ENCODE measurements around the gene CAMK4. TPM values are rescaled to one million over a fixed set of nuclear protein-coding genes. Genes with fewer than 3 reads are reported as not detected.

The CAMK4 gene
- total RNA-seq, 1 experiment from 2014 or later: not detected

GRCh38 chr5:111511831-111512374 lies 287.7 kb downstream of the CAMK4 start:
- no peaks in the 10 kb centered on the region for H3K4me1 ChIP-seq (replicated peaks; ENCODE audit: insufficient read depth)
- no peaks in the 10 kb centered on the region for H3K79me2 ChIP-seq (ENCODE audit: low read depth)
- intact Hi-C loops (cut with micrococcal nuclease; ENCODE audit: unreplicated experiment): no loop called here
- H3K27me3 ChIP-seq (ENCODE audit: insufficient read depth, low read depth): peaks cover 5% of the 10 kb centered on the region; the same call in 1 of the 2 replicates
- H3K36me3 ChIP-seq (ENCODE audit: low read depth): no peaks in the 10 kb centered on the region
- H2AFZ ChIP-seq: no peak overlapping the region
- no peaks in the 10 kb centered on the region for H4K20me1 ChIP-seq (ENCODE audit: insufficient read depth)
- POLR2A ChIA-PET (ENCODE audit: unreplicated experiment): no interaction called here
- no peak for DNase-seq
- CTCF ChIA-PET: no interaction called here
- H3F3A ChIP-seq (ENCODE audit: insufficient read depth, low read depth): no peaks in the 10 kb centered on the region
- no peaks in the 10 kb centered on the region for H3K9me3 ChIP-seq (ENCODE audit: insufficient read depth, low read depth)
- H3K27ac ChIP-seq: no peak overlapping the region
- TF ChIP-seq EZH2 (IDR thresholded peaks at IDR 0.05; ENCODE audit: low read depth): no peak
- TF ChIP-seq CTCF (conservative IDR thresholded peaks at IDR 0.05): no peak
- no TSS peak for BruUV-seq (replicated peaks)
- H3K9me2 ChIP-seq (ENCODE audit: insufficient read depth): no peaks in the 10 kb centered on the region
- H3K4me3 ChIP-seq: no peak overlapping the region
- no peak overlapping the region for H3K4me2 ChIP-seq

- Histone ChIP-seq H4K20me1 (ENCODE audit: insufficient read depth) (no peaks in the 10 kb centered on the region), H3K4me3 (no peak within 1 kb of the TSS), H3K27ac (no peak within 1 kb of the TSS), H3K27me3 (ENCODE audit: insufficient read depth, low read depth) (peaks cover 5% of the 10 kb centered on the region; the same call in 1 of the 2 replicates), H2AFZ (no peak within 1 kb of the TSS), H3K9me2 (ENCODE audit: insufficient read depth) (no peaks in the 10 kb centered on the region), H3K79me2 (ENCODE audit: low read depth) (no peaks in the 10 kb centered on the region), H3F3A (ENCODE audit: insufficient read depth, low read depth) (no peaks in the 10 kb centered on the region), H3K9me3 (ENCODE audit: insufficient read depth, low read depth) (no peaks in the 10 kb centered on the region), H3K36me3 (ENCODE audit: low read depth) (no peaks in the 10 kb centered on the region), H3K4me1 (replicated peaks; ENCODE audit: insufficient read depth) (no peaks in the 10 kb centered on the region), H3K4me2 (no peak within 1 kb of the TSS)
- no peak for TF ChIP-seq EZH2 (IDR thresholded peaks at IDR 0.05; ENCODE audit: low read depth)
- no peak for TF ChIP-seq CTCF (conservative IDR thresholded peaks at IDR 0.05)
- no TSS peak for BruUV-seq (replicated peaks)
- ChIA-PET CTCF (no interaction called here), POLR2A (ENCODE audit: unreplicated experiment) (no interaction called here)
- intact Hi-C loops (cut with micrococcal nuclease; ENCODE audit: unreplicated experiment): no loop called here
- peak in 1 of 2 experiments; percentile 80 for DNase-seq
Measured at GRCh38 chr5:111512375-111513130, 288.4 kb downstream of the CAMK4 start, which contains the start of gene STARD4. Gene STARD4, minus strand, starts transcription at chr5:111512535. Its CDS starts 5,102 bp downstream, at chr5:111507433.

GRCh38 chr5:111513131-111513520 lies 288.9 kb downstream of the CAMK4 start:
- H3K4me3 ChIP-seq: no peak overlapping the region
- BruUV-seq (replicated peaks): TSS peak; percentile 98
- intact Hi-C loops (cut with micrococcal nuclease; ENCODE audit: unreplicated experiment): no loop called here
- TF ChIP-seq CTCF (conservative IDR thresholded peaks at IDR 0.05): no peak
- no peak for TF ChIP-seq EZH2 (IDR thresholded peaks at IDR 0.05; ENCODE audit: low read depth)
- H3F3A ChIP-seq (ENCODE audit: insufficient read depth, low read depth): no peaks in the 10 kb centered on the region
- no peak overlapping the region for H3K4me2 ChIP-seq
- H4K20me1 ChIP-seq (ENCODE audit: insufficient read depth): no peaks in the 10 kb centered on the region
- H3K9me2 ChIP-seq (ENCODE audit: insufficient read depth): no peaks in the 10 kb centered on the region
- no peak for DNase-seq
- H3K27ac ChIP-seq: no peak overlapping the region
- H3K79me2 ChIP-seq (ENCODE audit: low read depth): no peaks in the 10 kb centered on the region
- no peak overlapping the region for H2AFZ ChIP-seq
- no peaks in the 10 kb centered on the region for H3K36me3 ChIP-seq (ENCODE audit: low read depth)
- no peaks in the 10 kb centered on the region for H3K9me3 ChIP-seq (ENCODE audit: insufficient read depth, low read depth)
- H3K27me3 ChIP-seq (ENCODE audit: insufficient read depth, low read depth): peaks cover 5% of the 10 kb centered on the region; the same call in 1 of the 2 replicates
- CTCF ChIA-PET: no interaction called here
- H3K4me1 ChIP-seq (replicated peaks; ENCODE audit: insufficient read depth): no peaks in the 10 kb centered on the region
- POLR2A ChIA-PET (ENCODE audit: unreplicated experiment): no interaction called here

Measured in PC-9 (cell line).